ENCODE results near the gene PALLD.

The PALLD gene

GRCh38 chr4:168667376-168667775, 170.5 kb downstream of the PALLD start:
- no peak for DNase-seq (ENCODE audit: low spot score)
- no peak overlapping the region for H3K4me3 ChIP-seq
- TF ChIP-seq, protein P1, sequence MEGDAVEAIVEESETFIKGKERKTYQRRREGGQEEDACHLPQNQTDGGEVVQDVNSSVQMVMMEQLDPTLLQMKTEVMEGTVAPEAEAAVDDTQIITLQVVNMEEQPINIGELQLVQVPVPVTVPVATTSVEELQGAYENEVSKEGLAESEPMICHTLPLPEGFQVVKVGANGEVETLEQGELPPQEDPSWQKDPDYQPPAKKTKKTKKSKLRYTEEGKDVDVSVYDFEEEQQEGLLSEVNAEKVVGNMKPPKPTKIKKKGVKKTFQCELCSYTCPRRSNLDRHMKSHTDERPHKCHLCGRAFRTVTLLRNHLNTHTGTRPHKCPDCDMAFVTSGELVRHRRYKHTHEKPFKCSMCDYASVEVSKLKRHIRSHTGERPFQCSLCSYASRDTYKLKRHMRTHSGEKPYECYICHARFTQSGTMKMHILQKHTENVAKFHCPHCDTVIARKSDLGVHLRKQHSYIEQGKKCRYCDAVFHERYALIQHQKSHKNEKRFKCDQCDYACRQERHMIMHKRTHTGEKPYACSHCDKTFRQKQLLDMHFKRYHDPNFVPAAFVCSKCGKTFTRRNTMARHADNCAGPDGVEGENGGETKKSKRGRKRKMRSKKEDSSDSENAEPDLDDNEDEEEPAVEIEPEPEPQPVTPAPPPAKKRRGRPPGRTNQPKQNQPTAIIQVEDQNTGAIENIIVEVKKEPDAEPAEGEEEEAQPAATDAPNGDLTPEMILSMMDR (IDR thresholded peaks at IDR 0.05) = no peak
- no peak overlapping the region for H3K27ac ChIP-seq

DNA sequence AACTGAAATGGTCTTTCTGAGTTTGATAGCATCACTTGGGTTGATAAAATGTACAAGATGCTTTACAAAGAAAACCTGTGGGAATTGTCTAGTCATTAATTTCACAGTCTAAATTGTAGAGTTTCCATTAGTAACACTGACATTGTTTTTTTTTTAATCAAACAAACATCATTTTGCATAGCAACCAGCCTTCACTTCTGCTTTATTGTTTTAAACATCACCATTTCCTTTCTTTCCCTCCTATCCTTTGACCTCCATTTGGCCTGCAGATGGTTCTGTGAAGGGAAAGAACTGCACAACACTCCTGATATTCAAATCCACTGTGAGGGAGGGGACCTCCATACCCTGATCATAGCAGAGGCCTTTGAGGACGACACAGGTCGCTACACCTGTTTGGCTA, 171.1 kb downstream of the PALLD start:
- DNase-seq (ENCODE audit: low spot score) = no peak
- H3K4me3 ChIP-seq = no peak overlapping the region
- TF ChIP-seq, protein P1 (IDR thresholded peaks at IDR 0.05) = no peak
- H3K27ac ChIP-seq = no peak overlapping the region

GRCh38 chr4:168673476-168673875, 176.6 kb downstream of the PALLD start:
- TF ChIP-seq, protein P1 (IDR thresholded peaks at IDR 0.05) = no peak
- H3K4me3 ChIP-seq = no peak overlapping the region
- no peak for DNase-seq (ENCODE audit: low spot score)
- H3K27ac ChIP-seq = no peak overlapping the region

- no peak for DNase-seq (ENCODE audit: low spot score)
- TF ChIP-seq, protein P1 (IDR thresholded peaks at IDR 0.05) = no peak
- Histone ChIP-seq H3K27ac (no peak overlapping the region), H3K4me3 (no peak overlapping the region)
Observed at GRCh38 chr4:168674077-168674747, 177.4 kb downstream of the PALLD start.

GRCh38 chr4:168674866-168675265, 178.0 kb downstream of the PALLD start:
- Histone ChIP-seq H3K4me3 (no peak overlapping the region), H3K27ac (no peak overlapping the region)
- no peak for DNase-seq (ENCODE audit: low spot score)
- TF ChIP-seq, protein P1 (IDR thresholded peaks at IDR 0.05) = no peak

- DNase-seq (ENCODE audit: low spot score) = no peak
- TF ChIP-seq, protein P1 (IDR thresholded peaks at IDR 0.05) = no peak
- Histone ChIP-seq H3K4me3 (no peak overlapping the region), H3K27ac (no peak overlapping the region)
Observed at GRCh38 chr4:168677063-168677462, 180.2 kb downstream of the PALLD start.

DNA sequence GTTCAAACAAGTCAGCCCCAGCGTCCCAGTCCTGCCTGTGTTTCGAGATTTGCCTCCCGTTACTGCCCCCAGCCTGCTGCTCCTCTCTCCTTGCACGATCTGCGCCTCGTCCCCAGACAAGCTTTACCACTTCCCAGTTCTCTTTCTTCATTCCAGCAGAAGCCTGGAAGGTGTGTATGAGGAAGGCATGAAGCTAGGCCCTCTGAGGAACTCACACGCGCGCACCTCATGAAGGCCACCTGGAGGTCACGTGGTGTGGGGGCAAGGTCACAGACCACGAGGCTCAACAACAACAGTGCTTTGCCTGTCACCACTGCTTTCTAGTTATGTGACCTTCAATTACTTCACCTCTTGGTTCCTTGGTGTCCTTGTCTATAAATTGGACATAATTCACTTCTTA, 181.0 kb downstream of the PALLD start:
- TF ChIP-seq, protein P1 (IDR thresholded peaks at IDR 0.05) = no peak
- DNase-seq (ENCODE audit: low spot score) = no peak
- no peak overlapping the region for H3K4me3 ChIP-seq
- no peak overlapping the region for H3K27ac ChIP-seq

Measured in coronary artery (tissue), 2 donors.